Loucy (cell line): ENCODE results near the gene FERMT3.

ENCODE experiments used
- CTCF ChIP-seq: fragments of 200-600 bp; sonication (generic); conservative IDR thresholded peaks from 2 replicates; pipeline ENCODE4 v1.5.1; 2014; ENCODE audit warnings: mild to moderate bottlenecking, antibody characterized with exemption, low read length
- EZH2phosphoT487 ChIP-seq: fragments of 200-600 bp; IDR thresholded peaks from 2 replicates; pipeline ENCODE4 v1.6.1; 2018; ENCODE audit warnings: antibody characterized with exemption, mild to moderate bottlenecking, moderate library complexity, borderline replicate concordance

DNA sequence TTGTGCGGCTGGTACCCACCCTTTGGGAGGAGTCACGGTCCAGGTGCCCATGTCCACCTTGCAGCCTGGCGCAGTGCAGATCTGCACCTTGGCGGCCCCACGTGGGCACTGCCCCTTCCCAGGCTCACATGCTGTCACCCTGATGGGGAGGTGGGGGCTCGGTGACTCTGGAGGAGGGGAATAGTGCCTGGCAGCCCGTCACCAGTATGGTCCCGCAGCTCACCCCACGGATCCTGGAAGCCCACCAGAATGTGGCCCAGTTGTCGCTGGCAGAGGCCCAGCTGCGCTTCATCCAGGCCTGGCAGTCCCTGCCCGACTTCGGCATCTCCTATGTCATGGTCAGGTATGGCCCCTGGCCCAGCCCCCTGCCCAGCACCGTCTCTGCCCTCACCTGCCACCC, 14.3 kb downstream of the FERMT3 start:
- TF ChIP-seq CTCF (no peak), EZH2phosphoT487 (no peak)
